C4-2B (cell line): ENCODE data around the gene DARS2.

ENCODE experiments used
- CTCF ChIP-seq: fragments of 450-650 bp; conservative IDR thresholded peaks from 2 replicates; pipeline ENCODE4 v1.5.1; 2017; ENCODE audit warnings: mild to moderate bottlenecking
- ZFX ChIP-seq: fragments of 450-650 bp; IDR thresholded peaks from 2 replicates; pipeline ENCODE4 v1.6.1; 2017

- no peak for TF ChIP-seq CTCF
- no peak for TF ChIP-seq ZFX
These were observed 44.5 kb downstream of the DARS2 start for GRCh38 chr1:173869021-173869359.
